ENCODE results near the gene DNAAF8. TPM values are rescaled to one million over a fixed set of nuclear protein-coding genes. Genes with fewer than 3 reads are reported as not detected.

The DNAAF8 gene
- total RNA-seq (ENCODE audit: low replicate concordance) = not detected in 2 replicates

- Histone ChIP-seq H3K79me2 (ENCODE audit: low read depth) (peaks cover 37% of the 10 kb centered on the region), H3K4me2 (peak within 1 kb of the TSS; percentile 91), H3K9ac (peak within 1 kb of the TSS; percentile 55), H3K9me3 (ENCODE audit: low read depth) (no peaks in the 10 kb centered on the region), H3K4me3 (peak within 1 kb of the TSS; percentile 75), H3F3A (ENCODE audit: low read depth) (peaks cover 27% of the 10 kb centered on the region), H3K27ac (peak within 1 kb of the TSS; percentile 55), H2AFZ (replicated peaks) (peak within 1 kb of the TSS; percentile 98), H3K4me1 (peaks cover 12% of the 10 kb centered on the region), H3K36me3 (no peaks in the 10 kb centered on the region), H4K20me1 (ENCODE audit: low read depth) (no peaks in the 10 kb centered on the region), H3K27me3 (no peaks in the 10 kb centered on the region)
- H3K4me3 Mint-ChIP-seq = peak within 1 kb of the TSS; percentile 95
- peaks cover 4% of the 10 kb centered on the region for H3K36me3 Mint-ChIP-seq
- TF ChIP-seq EZH2 (IDR thresholded peaks at IDR 0.05) (peak; percentile 45), EZH2phosphoT487 (IDR thresholded peaks at IDR 0.05) (no peak)
- H3K27me3 Mint-ChIP-seq (ENCODE audit: insufficient read depth, low read depth) = peaks cover 3% of the 10 kb centered on the region
- peak within 1 kb of the TSS; percentile 63 for H3K27ac Mint-ChIP-seq
- DNase-seq (ENCODE audit: low spot score) = peak; percentile 98
- H3K4me1 Mint-ChIP-seq = peaks cover 14% of the 10 kb centered on the region
- H3K9me3 Mint-ChIP-seq = no peaks in the 10 kb centered on the region
These were observed at the start of gene DNAAF8, which contains the start of gene ANKS3 for GRCh38 chr16:4734063-4734729. TSS of gene DNAAF8 (plus strand) at chr16:4734537. CDS start at chr16:4736515, 1,978 bp downstream. TSS of gene ANKS3 (minus strand) at chr16:4734271. CDS start at chr16:4730149, 4,122 bp downstream.

- DNase-seq (ENCODE audit: low spot score) = no peak
- Mint-ChIP-seq H3K27ac (no peak overlapping the region), H3K36me3 (peaks cover 4% of the 10 kb centered on the region), H3K27me3 (ENCODE audit: insufficient read depth, low read depth) (peaks cover 4% of the 10 kb centered on the region), H3K4me3 (no peak overlapping the region), H3K9me3 (no peaks in the 10 kb centered on the region), H3K4me1 (no peaks in the 10 kb centered on the region)
- Histone ChIP-seq H3K4me2 (no peak overlapping the region), H4K20me1 (ENCODE audit: low read depth) (no peaks in the 10 kb centered on the region), H3K9me3 (ENCODE audit: low read depth) (no peaks in the 10 kb centered on the region), H3F3A (ENCODE audit: low read depth) (no peaks in the 10 kb centered on the region), H3K36me3 (no peaks in the 10 kb centered on the region), H3K4me1 (no peaks in the 10 kb centered on the region), H2AFZ (replicated peaks) (no peak overlapping the region), H3K4me3 (no peak overlapping the region), H3K79me2 (ENCODE audit: low read depth) (no peaks in the 10 kb centered on the region), H3K27ac (no peak overlapping the region), H3K9ac (no peak overlapping the region), H3K27me3 (no peaks in the 10 kb centered on the region)
- TF ChIP-seq EZH2phosphoT487 (IDR thresholded peaks at IDR 0.05) = no peak
- TF ChIP-seq EZH2 (IDR thresholded peaks at IDR 0.05) = no peak
- TF ChIP-seq CTCF (IDR thresholded peaks at IDR 0.05) = no peak
These were observed 49.6 kb upstream of the DNAAF8 start for GRCh38 chr16:4684763-4685162.

GRCh38 chr16:4685292-4685691 is 49.0 kb upstream of the DNAAF8 start:
- Mint-ChIP-seq H3K4me1 (no peaks in the 10 kb centered on the region), H3K9me3 (no peaks in the 10 kb centered on the region), H3K27ac (no peak overlapping the region), H3K36me3 (peaks cover 4% of the 10 kb centered on the region), H3K27me3 (ENCODE audit: insufficient read depth, low read depth) (peaks cover 4% of the 10 kb centered on the region), H3K4me3 (no peak overlapping the region)
- TF ChIP-seq EZH2 (IDR thresholded peaks at IDR 0.05) (no peak), CTCF (IDR thresholded peaks at IDR 0.05) (no peak), EZH2phosphoT487 (IDR thresholded peaks at IDR 0.05) (no peak)
- H3K4me3 ChIP-seq = no peak overlapping the region
- no peak overlapping the region for H3K27ac ChIP-seq
- H3K4me1 ChIP-seq = no peaks in the 10 kb centered on the region
- no peaks in the 10 kb centered on the region for H3K79me2 ChIP-seq (ENCODE audit: low read depth)
- H3F3A ChIP-seq (ENCODE audit: low read depth) = no peaks in the 10 kb centered on the region
- no peaks in the 10 kb centered on the region for H4K20me1 ChIP-seq (ENCODE audit: low read depth)
- H3K36me3 ChIP-seq = no peaks in the 10 kb centered on the region
- DNase-seq (ENCODE audit: low spot score) = no peak
- H3K9ac ChIP-seq = no peak overlapping the region
- no peak overlapping the region for H3K4me2 ChIP-seq
- H2AFZ ChIP-seq (replicated peaks) = no peak overlapping the region
- H3K9me3 ChIP-seq (ENCODE audit: low read depth) = no peaks in the 10 kb centered on the region
- no peaks in the 10 kb centered on the region for H3K27me3 ChIP-seq

All from neural progenitor cell (in vitro differentiated cells).